ENCODE results near the gene KCNN3.

KCNN3 gene

DNA sequence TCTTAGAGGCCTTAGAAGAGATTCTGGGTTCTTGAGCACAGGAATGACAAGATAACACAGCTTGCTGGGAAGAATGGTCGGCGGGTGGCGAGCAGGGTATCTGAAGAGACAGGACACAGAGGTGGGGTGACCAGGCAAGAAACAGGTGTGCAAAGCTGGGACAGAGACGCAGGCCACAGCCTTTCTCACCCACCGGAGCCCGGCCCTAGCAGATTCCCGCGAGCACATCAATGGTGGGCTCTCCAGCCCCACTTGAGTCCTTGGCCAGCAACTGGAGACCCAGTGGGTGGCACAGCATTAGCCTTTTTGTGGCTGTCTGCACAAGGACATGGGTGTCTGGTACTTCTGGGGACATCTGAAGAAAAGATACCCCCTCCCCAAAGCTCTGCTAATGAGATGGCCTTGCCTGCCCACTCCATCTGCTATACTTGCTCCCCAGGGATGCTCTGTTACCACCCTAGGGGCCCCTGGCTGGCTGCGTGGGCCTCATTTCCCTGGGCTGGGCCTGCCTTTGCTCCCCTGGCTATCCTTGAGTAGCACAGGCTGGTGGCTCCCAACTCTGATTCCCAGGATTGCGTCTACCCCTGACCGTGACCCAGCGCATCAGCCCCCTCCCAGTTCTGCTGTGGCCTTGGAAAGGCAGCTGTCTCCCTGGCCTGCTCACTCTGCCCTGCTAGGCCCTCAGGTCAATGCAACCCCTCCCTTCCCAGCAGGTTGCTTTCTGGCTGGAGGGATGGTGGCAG, 134.8 kb downstream of the KCNN3 start:
- TF ChIP-seq, protein P1, sequence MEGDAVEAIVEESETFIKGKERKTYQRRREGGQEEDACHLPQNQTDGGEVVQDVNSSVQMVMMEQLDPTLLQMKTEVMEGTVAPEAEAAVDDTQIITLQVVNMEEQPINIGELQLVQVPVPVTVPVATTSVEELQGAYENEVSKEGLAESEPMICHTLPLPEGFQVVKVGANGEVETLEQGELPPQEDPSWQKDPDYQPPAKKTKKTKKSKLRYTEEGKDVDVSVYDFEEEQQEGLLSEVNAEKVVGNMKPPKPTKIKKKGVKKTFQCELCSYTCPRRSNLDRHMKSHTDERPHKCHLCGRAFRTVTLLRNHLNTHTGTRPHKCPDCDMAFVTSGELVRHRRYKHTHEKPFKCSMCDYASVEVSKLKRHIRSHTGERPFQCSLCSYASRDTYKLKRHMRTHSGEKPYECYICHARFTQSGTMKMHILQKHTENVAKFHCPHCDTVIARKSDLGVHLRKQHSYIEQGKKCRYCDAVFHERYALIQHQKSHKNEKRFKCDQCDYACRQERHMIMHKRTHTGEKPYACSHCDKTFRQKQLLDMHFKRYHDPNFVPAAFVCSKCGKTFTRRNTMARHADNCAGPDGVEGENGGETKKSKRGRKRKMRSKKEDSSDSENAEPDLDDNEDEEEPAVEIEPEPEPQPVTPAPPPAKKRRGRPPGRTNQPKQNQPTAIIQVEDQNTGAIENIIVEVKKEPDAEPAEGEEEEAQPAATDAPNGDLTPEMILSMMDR (IDR thresholded peaks at IDR 0.05; ENCODE audit: low read depth, low read length, missing control alignments) = no peak
- DNase-seq (ENCODE audit: low read depth) = no peak
- in situ Hi-C loops (cut with HindIII; ENCODE audit: low sequenced_read_pairs) = no loop called here
- H3K4me3 ChIP-seq (ENCODE audit: low read depth, low read length) = no peak overlapping the region

DNA sequence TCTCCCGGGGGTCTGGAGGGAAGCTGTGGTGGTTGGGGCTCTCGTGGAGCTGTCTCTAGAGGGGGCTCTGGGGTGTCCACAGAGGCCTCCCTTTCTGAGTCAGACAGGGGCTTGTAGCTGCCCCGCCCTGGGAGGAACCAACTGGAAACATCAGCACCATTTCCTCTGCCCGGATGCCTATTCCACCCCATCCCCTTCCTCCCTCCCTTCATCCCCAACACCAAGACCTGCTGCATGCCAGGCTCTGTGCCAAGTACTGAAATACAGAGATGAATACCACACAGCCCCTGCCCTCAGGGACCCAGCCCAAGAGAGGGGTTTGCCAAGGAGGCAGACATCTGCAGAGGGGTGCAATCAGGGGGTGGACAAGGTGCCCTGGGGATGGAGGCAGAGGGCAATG, 136.5 kb downstream of the KCNN3 start:
- no peak overlapping the region for H3K4me3 ChIP-seq (ENCODE audit: low read depth, low read length)
- in situ Hi-C loops (cut with HindIII; ENCODE audit: low sequenced_read_pairs) = loop anchor here (5.0 kb wide), 1 partner anchor 44 kb away; no protein-coding TSS in a partner anchor

DNA sequence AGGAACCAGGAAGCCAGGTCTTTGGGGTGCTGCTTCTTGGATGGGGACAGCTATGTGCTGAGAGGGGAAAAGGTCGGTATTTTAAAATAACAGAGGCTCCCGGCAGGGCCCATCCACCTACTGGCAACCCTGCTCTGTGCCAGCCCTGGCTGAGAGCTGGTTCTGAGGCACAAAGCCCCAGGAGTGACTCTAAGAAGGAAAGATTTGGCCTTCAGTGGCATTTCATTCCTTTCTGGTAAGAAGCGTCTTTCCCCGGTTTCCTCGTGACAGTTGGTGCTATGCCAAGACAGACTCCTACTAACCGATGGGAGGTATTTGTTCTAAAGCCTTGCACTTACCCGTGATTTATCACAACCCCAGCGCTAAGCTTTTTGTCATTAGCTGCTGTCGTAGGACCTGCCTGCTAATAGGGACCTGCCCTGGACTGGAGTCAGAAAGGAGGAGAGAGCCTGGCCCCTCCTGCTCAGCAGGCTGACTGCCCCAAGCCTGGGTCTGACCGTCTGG, 139.0 kb downstream of the KCNN3 start:
- TF ChIP-seq, protein P1 (IDR thresholded peaks at IDR 0.05; ENCODE audit: low read depth, low read length, missing control alignments) = no peak
- in situ Hi-C loops (cut with HindIII; ENCODE audit: low sequenced_read_pairs) = loop anchor here (5.0 kb wide), 1 partner anchor 46 kb away; no protein-coding TSS in a partner anchor
- H3K4me3 ChIP-seq (ENCODE audit: low read depth, low read length) = no peak overlapping the region
- no peak for DNase-seq (ENCODE audit: low read depth)

More for the DNA sequence above, 136.5 kb downstream of the KCNN3 start:
- TF ChIP-seq, protein P1 (IDR thresholded peaks at IDR 0.05; ENCODE audit: low read depth, low read length, missing control alignments) = no peak
- no peak for DNase-seq (ENCODE audit: low read depth)

DNA sequence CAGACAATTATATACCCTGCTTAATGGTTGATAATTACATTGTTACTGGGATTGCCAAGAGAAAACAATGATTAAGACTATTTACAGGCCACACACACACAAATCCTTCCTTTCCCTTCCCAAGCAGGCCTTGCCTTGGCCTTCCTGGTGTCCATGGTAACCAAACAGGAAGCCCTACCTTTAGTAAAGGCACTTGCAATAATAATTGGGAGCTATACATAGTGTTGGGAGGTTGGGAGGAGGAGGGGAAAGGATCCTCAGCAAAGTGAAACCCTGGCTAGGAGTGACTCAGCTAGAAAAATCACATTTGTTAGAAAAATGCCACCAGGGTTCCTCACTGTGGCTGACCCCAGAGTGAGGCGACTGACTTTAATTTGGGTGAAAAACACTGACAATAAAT, 139.8 kb downstream of the KCNN3 start:
- in situ Hi-C loops (cut with HindIII; ENCODE audit: low sequenced_read_pairs) = loop anchor here (5.0 kb wide), 1 partner anchor 47 kb away; no protein-coding TSS in a partner anchor
- no peak for DNase-seq (ENCODE audit: low read depth)
- TF ChIP-seq, protein P1 (IDR thresholded peaks at IDR 0.05; ENCODE audit: low read depth, low read length, missing control alignments) = no peak
- no peak overlapping the region for H3K4me3 ChIP-seq (ENCODE audit: low read depth, low read length)

DNA sequence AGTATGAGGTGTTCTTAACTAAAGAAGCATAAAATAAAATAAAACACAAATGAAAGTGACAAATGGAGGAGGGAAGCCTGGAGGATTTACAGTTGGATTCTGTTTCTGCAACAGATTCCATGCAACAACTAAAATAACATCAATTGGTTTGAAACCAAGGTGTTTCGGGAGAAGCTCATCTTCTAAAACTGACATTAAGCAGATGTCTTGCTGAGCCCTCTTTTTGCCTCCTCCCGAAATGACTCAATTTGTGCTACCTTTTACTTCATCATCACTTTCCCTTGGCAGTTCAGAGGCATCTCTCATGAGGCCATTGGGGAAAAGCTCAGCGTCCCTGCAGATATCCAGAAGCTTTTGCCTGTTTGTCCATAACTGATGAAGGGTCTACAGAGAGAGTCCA, 140.5 kb downstream of the KCNN3 start:
- no peak overlapping the region for H3K4me3 ChIP-seq (ENCODE audit: low read depth, low read length)
- TF ChIP-seq, protein P1 (IDR thresholded peaks at IDR 0.05; ENCODE audit: low read depth, low read length, missing control alignments) = no peak
- in situ Hi-C loops (cut with HindIII; ENCODE audit: low sequenced_read_pairs) = no loop called here
- no peak for DNase-seq (ENCODE audit: low read depth)

DNA sequence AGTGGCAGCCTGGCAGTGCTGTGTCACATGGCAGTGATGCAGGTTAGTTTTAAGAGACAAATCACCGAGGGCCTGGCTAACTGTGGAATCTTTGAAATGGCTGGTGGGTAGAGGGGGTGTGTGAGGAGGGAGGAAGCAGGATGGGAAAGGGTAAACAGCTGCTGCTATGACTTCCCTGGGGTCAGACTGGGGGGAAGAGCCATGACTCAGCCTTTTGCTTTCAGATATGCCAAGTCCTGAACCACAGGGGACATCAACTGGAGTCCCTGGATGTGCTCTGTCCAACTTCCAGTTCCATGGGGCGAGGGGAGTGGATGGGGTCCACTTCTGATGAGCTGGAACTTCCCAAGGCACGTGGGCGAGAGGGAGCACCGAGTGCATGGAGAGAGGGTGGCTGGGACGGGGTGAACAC, 141.0 kb downstream of the KCNN3 start:
- in situ Hi-C loops (cut with HindIII; ENCODE audit: low sequenced_read_pairs) = no loop called here
- no peak overlapping the region for H3K4me3 ChIP-seq (ENCODE audit: low read depth, low read length)
- TF ChIP-seq, protein P1 (IDR thresholded peaks at IDR 0.05; ENCODE audit: low read depth, low read length, missing control alignments) = no peak
- no peak for DNase-seq (ENCODE audit: low read depth)

Data from astrocyte of the cerebellum (primary cell).